Measurements from ENCODE around the gene ATP8B4. TPM values are rescaled to one million over a fixed set of nuclear protein-coding genes. Genes with fewer than 3 reads are reported as not detected.

Gene ATP8B4
- total and polyA plus RNA-seq, 2 donors (not counting 1 experiment from before 2014, with no cell fraction given): 0.42 TPM; not detected in 1

GRCh38 chr15:50100486-50100885, 18.5 kb downstream of the ATP8B4 start:
- H3K27me3 ChIP-seq (replicated peaks in 1 of 4; ENCODE audit: control extremely low read depth in 1 of 4, control insufficient read depth in 3 of 4, insufficient read depth in 4 of 4, low read length in 3 of 4): no peaks in the 10 kb centered on the region
- H3K4me3 Mint-ChIP-seq: no peak overlapping the region
- intact Hi-C loops (cut with micrococcal nuclease): no loop called here
- no peaks in the 10 kb centered on the region for H4K20me1 ChIP-seq (ENCODE audit: control insufficient read depth, insufficient read depth, low read length, poor library complexity, severe bottlenecking)
- H3K27ac ChIP-seq (ENCODE audit: low read length in 2 of 2): no peak overlapping the region
- no peak for DNase-seq
- no peak overlapping the region for H3K4me2 ChIP-seq (replicated peaks; ENCODE audit: low read depth, low read length, poor library complexity, severe bottlenecking)
- no peaks in the 10 kb centered on the region for H3K9me3 ChIP-seq (ENCODE audit: control extremely low read depth in 1 of 3, control insufficient read depth in 2 of 3, insufficient read depth in 1 of 3, low read length in 2 of 3)
- no peak overlapping the region for H3K9ac ChIP-seq (ENCODE audit: low read length)
- peaks cover 8% of the 10 kb centered on the region for H3K9me3 Mint-ChIP-seq (ENCODE audit: insufficient read depth)
- no peaks in the 10 kb centered on the region for H3K4me1 ChIP-seq (ENCODE audit: control insufficient read depth in 2 of 2, insufficient read depth in 2 of 2, low read length in 2 of 2)
- WGBS (ENCODE audit: insufficient coverage): no CpG with 5 or more reads among the region's 1 CpG
- no peaks in the 10 kb centered on the region for H3K4me1 Mint-ChIP-seq
- CTCF ChIA-PET: no interaction called here
- POLR2A ChIA-PET: no interaction called here
- no peaks in the 10 kb centered on the region for H3K79me2 ChIP-seq (ENCODE audit: control insufficient read depth, insufficient read depth, low read length)
- H3K36me3 ChIP-seq (replicated peaks in 1 of 2; ENCODE audit: control extremely low read depth in 1 of 2, control insufficient read depth in 1 of 2, extremely low read depth in 1 of 2, insufficient read depth in 2 of 2, low read length in 1 of 2): no peaks in the 10 kb centered on the region
- no peak overlapping the region for H3K4me3 ChIP-seq (ENCODE audit: control extremely low read depth in 1 of 5, extremely low read depth in 1 of 5, insufficient read depth in 1 of 5, low read depth in 2 of 5, low read length in 4 of 5)
- TF ChIP-seq CTCF (IDR thresholded peaks at IDR 0.05): no peak
- no peak for TF ChIP-seq EZH2 (IDR thresholded peaks at IDR 0.05; ENCODE audit: borderline replicate concordance, insufficient read depth, low read depth, low read length, poor library complexity, severe bottlenecking)
- ATAC-seq (ENCODE audit: low read depth): no peak
- no peak overlapping the region for H3K27ac Mint-ChIP-seq
- H3K27me3 Mint-ChIP-seq: no peaks in the 10 kb centered on the region
- no peak overlapping the region for H2AFZ ChIP-seq (ENCODE audit: insufficient read depth, low read depth, low read length, poor library complexity, severe bottlenecking)

- Histone ChIP-seq H3K4me2 (replicated peaks; ENCODE audit: low read depth, low read length, poor library complexity, severe bottlenecking) (no peak overlapping the region), H3K36me3 (replicated peaks in 1 of 2; ENCODE audit: control extremely low read depth in 1 of 2, control insufficient read depth in 1 of 2, extremely low read depth in 1 of 2, insufficient read depth in 2 of 2, low read length in 1 of 2) (no peaks in the 10 kb centered on the region), H3K9ac (ENCODE audit: low read length) (no peak overlapping the region), H3K4me1 (ENCODE audit: control insufficient read depth in 2 of 2, insufficient read depth in 2 of 2, low read length in 2 of 2) (no peaks in the 10 kb centered on the region), H3K9me3 (ENCODE audit: control extremely low read depth in 1 of 3, control insufficient read depth in 2 of 3, insufficient read depth in 1 of 3, low read length in 2 of 3) (no peaks in the 10 kb centered on the region), H3K79me2 (ENCODE audit: control insufficient read depth, insufficient read depth, low read length) (no peaks in the 10 kb centered on the region), H3K27ac (ENCODE audit: low read length in 2 of 2) (no peak overlapping the region), H4K20me1 (ENCODE audit: control insufficient read depth, insufficient read depth, low read length, poor library complexity, severe bottlenecking) (no peaks in the 10 kb centered on the region), H3K4me3 (ENCODE audit: control extremely low read depth in 1 of 5, extremely low read depth in 1 of 5, insufficient read depth in 1 of 5, low read depth in 2 of 5, low read length in 4 of 5) (no peak overlapping the region), H2AFZ (ENCODE audit: insufficient read depth, low read depth, low read length, poor library complexity, severe bottlenecking) (no peak overlapping the region), H3K27me3 (replicated peaks in 1 of 4; ENCODE audit: control extremely low read depth in 1 of 4, control insufficient read depth in 3 of 4, insufficient read depth in 4 of 4, low read length in 3 of 4) (no peaks in the 10 kb centered on the region)
- ATAC-seq (ENCODE audit: low read depth): no peak
- ChIA-PET POLR2A (no interaction called here), CTCF (no interaction called here)
- TF ChIP-seq CTCF (IDR thresholded peaks at IDR 0.05) (no peak), EZH2 (IDR thresholded peaks at IDR 0.05; ENCODE audit: borderline replicate concordance, insufficient read depth, low read depth, low read length, poor library complexity, severe bottlenecking) (no peak)
- no peak for DNase-seq
- no peak overlapping the region for H3K27ac Mint-ChIP-seq
- H3K27me3 Mint-ChIP-seq: no peaks in the 10 kb centered on the region
- H3K4me3 Mint-ChIP-seq: no peak overlapping the region
- H3K9me3 Mint-ChIP-seq (ENCODE audit: insufficient read depth): peaks cover 2% of the 10 kb centered on the region
- intact Hi-C loops (cut with micrococcal nuclease): no loop called here
- no peaks in the 10 kb centered on the region for H3K4me1 Mint-ChIP-seq
These were observed 20.5 kb downstream of the ATP8B4 start for GRCh38 chr15:50098545-50098944.

All from B cell (primary cell).